GM12878 (cell line): ENCODE results near the gene SMPD2. TPM values are rescaled to one million over a fixed set of nuclear protein-coding genes. Genes with fewer than 3 reads are reported as not detected.

Experiments
- ATAC-seq: fragments of 200-7000 bp; cut with Tn5 transposase; 3 replicates; pipeline ENCODE4 v1.9.1; 2020; ENCODE audit warnings: mild to moderate bottlenecking, moderate library complexity
- BruUV-seq: library from RNA; stranded (reverse); fragments of 400-500 nt; replicated peaks from 2 replicates; lab custom pipeline; 2021; lab: Mats Ljungman, UMichigan
- CTCF ChIA-PET: fragments of 300-600 bp; sonication (Branson Sonifier 250); formaldehyde crosslinking; extraction: SDS; loops from one replicate; lab custom pipeline; 2021; ENCODE audit warnings: inconsistent platforms; lab: Yijun Ruan, JAX
- POLR2A ChIA-PET: fragments of 350-600 bp; formaldehyde crosslinking; extraction: SDS; loops from one replicate; lab custom pipeline; 2021; ENCODE audit warnings: inconsistent platforms; lab: Charles Lee
- RAD21 ChIA-PET: fragments of 300-600 bp; sonication (Branson Sonifier 250); formaldehyde crosslinking; loops from one replicate; lab custom pipeline; 2023; ENCODE audit warnings: antibody characterized with exemption; ENCODE audit not compliant: unreplicated experiment; lab: Charles Lee
- SMC1A ChIA-PET: fragments of 300-600 bp; sonication (Branson Sonifier 250); formaldehyde crosslinking; loops from one replicate; lab custom pipeline; 2023; ENCODE audit not compliant: unreplicated experiment, uncharacterized antibody; lab: Charles Lee
- DNase-seq: peaks from one replicate; pipeline ENCODE4 v3.0.0-alpha.2; 2011; ENCODE audit warnings: low read depth, low spot score
- FAIRE-seq: peaks from 3 replicates; lab custom pipeline; 2011; peaks lifted over from hg19 to GRCh38; lab: Jason Lieb, UNC
- H2AFZ ChIP-seq: 2 replicates; pipeline ENCODE4 v1.6.0; 2011; ENCODE audit warnings: low read depth, low read length, control low read depth; ENCODE audit not compliant: control insufficient read depth
- H3K27ac ChIP-seq: 2 replicates; pipeline ENCODE4 v1.5.1; 2011; ENCODE audit warnings: control low read depth; ENCODE audit not compliant: control insufficient read depth, insufficient read depth
- H3K27me3 ChIP-seq, 2 experiments: replicated peaks in 1 of 2; 2 replicates each; pipeline versions ENCODE4 v1.6.0 to v1.6.1; 2011; ENCODE audit warnings: low read length in 1 of 2; ENCODE audit not compliant: control insufficient read depth in 2 of 2, insufficient read depth in 2 of 2
- H3K36me3 ChIP-seq, 2 experiments: 2 replicates each; pipeline ENCODE4 v1.5.1; 2011; ENCODE audit warnings: low read length in 1 of 2; ENCODE audit not compliant: control insufficient read depth in 2 of 2, insufficient read depth in 2 of 2
- H3K4me1 ChIP-seq: 2 replicates; pipeline ENCODE4 v1.6.1; 2011; ENCODE audit warnings: mild to moderate bottlenecking, low read length, moderate library complexity, mixed read lengths; ENCODE audit not compliant: control insufficient read depth, insufficient read depth
- H3K4me2 ChIP-seq: 2 replicates; pipeline ENCODE4 v1.6.0; 2011; ENCODE audit warnings: control low read depth; ENCODE audit not compliant: control insufficient read depth, insufficient read depth
- H3K4me3 ChIP-seq: fragments of 200-600 bp; sonication (generic); 2 replicates; pipeline ENCODE4 v1.5.1; 2016
- H3K79me2 ChIP-seq: 2 replicates; pipeline ENCODE4 v1.6.0; 2011; ENCODE audit warnings: low read length; ENCODE audit not compliant: control insufficient read depth, insufficient read depth
- H3K9ac ChIP-seq: 2 replicates; pipeline ENCODE4 v1.8.0; 2011; ENCODE audit warnings: low read length, control low read depth, mixed read lengths; ENCODE audit not compliant: control insufficient read depth, insufficient read depth
- H3K9me3 ChIP-seq: replicated peaks from 3 replicates; pipeline ENCODE4 v1.5.1; 2011; ENCODE audit warnings: mild to moderate bottlenecking, low read length; ENCODE audit not compliant: control insufficient read depth, insufficient read depth
- H4K20me1 ChIP-seq: 2 replicates; pipeline ENCODE4 v1.6.0; 2011; ENCODE audit not compliant: control insufficient read depth, insufficient read depth
- BMI1 ChIP-seq: fragments of 450-650 bp; IDR thresholded peaks from 2 replicates; pipeline ENCODE4 v1.6.1; 2016; ENCODE audit warnings: mild to moderate bottlenecking, moderate library complexity, borderline replicate concordance
- CHD2 ChIP-seq: IDR thresholded peaks from 2 replicates; pipeline ENCODE4 v1.6.1; 2011; ENCODE audit warnings: low read depth, low read length, improper control_type of control experiment, borderline replicate concordance
- POLR2A ChIP-seq: IDR thresholded peaks from 2 replicates; pipeline ENCODE4 v1.6.1; 2011; ENCODE audit warnings: low read depth, mild to moderate bottlenecking, low read length
- POLR2AphosphoS2 ChIP-seq: IDR thresholded peaks from 2 replicates; pipeline ENCODE4 v1.6.1; 2011; ENCODE audit warnings: low read depth, mild to moderate bottlenecking, low read length, improper control_type of control experiment, moderate library complexity
- POLR2AphosphoS5 ChIP-seq: IDR thresholded peaks from 2 replicates; pipeline ENCODE4 v1.6.1; 2011; ENCODE audit warnings: mild to moderate bottlenecking, low read length, inconsistent platforms
- POU2F2 ChIP-seq: IDR thresholded peaks from 3 replicates; pipeline ENCODE4 v1.6.1; 2011; ENCODE audit warnings: low read depth, mild to moderate bottlenecking, low read length, borderline replicate concordance
- SRF ChIP-seq, 2 experiments: IDR thresholded peaks; 2 replicates each; pipeline ENCODE4 v1.6.1; 2011; ENCODE audit warnings: low read depth in 2 of 2, low read length in 2 of 2, mild to moderate bottlenecking in 1 of 2, moderate library complexity in 1 of 2
- SUPT20H ChIP-seq: IDR thresholded peaks from 2 replicates; pipeline ENCODE4 v1.6.1; 2011; ENCODE audit warnings: low read depth, mild to moderate bottlenecking, low read length, moderate library complexity, borderline replicate concordance; ENCODE audit not compliant: control insufficient read depth
- WGBS: methylation state at CpG from one replicate; pipeline ENCODE4 v1.1.6; 2016; ENCODE audit warnings: low lambda C conversion rate; ENCODE audit not compliant: insufficient replicate concordance, insufficient coverage; ENCODE audit errors: missing lambda C conversion rate; 5-methylcytosine and 5-hydroxymethylcytosine counted together
- in situ Hi-C: fragments of 300-500 bp; cut with MboI; formaldehyde crosslinking; loops from 9 replicates; pipeline ENCODE4 v1.14.3; 2018; ENCODE audit warnings: mixed read lengths
- intact Hi-C: fragments of 100-400 bp; cut with micrococcal nuclease; formaldehyde crosslinking; loops from one replicate; pipeline ENCODE4 v1.14.2; 2022; ENCODE audit not compliant: unreplicated experiment
- polyA plus RNA-seq, 11 experiments: library from polyadenylated mRNA; depleted of rRNA in 4 of 11; unstranded in 6 of 11; stranded (reverse) in 5 of 11; fragments of >200 nt; fragmentation: Nextera tagmentation in 4 of 11; fragmentation: Illumina TruSeq in 1 of 11; extraction: Ambion mirVana in 4 of 11; extraction: Trizol in 1 of 11; gene quantifications; 1 replicate in 1 of 11; 2 replicates in 10 of 11; pipeline versions ENCODE4 v1.2.1 to v1.2.3, GENCODE V29; 2011 to 2016; ENCODE audit warnings: inconsistent platforms in 2 of 11, missing spikeins in 2 of 11, low read depth in 1 of 11
- total RNA-seq, 4 experiments: library from RNA; depleted of rRNA in 3 of 4; stranded (reverse); fragments of >200 nt in 3 of 4; fragmentation: Illumina TruSeq in 1 of 4; extraction: Trizol in 1 of 4; gene quantifications; 2 replicates each; pipeline versions ENCODE4 v1.2.1 to v1.2.3, GENCODE V29; 2013 to 2021

Gene SMPD2
- total and polyA plus RNA-seq, 10 of the 15 experiments (the other 5 are each of a cell fraction or from before 2014, with no cell fraction given), result 0.06 to 15.4 (median 9.7) TPM

DNA sequence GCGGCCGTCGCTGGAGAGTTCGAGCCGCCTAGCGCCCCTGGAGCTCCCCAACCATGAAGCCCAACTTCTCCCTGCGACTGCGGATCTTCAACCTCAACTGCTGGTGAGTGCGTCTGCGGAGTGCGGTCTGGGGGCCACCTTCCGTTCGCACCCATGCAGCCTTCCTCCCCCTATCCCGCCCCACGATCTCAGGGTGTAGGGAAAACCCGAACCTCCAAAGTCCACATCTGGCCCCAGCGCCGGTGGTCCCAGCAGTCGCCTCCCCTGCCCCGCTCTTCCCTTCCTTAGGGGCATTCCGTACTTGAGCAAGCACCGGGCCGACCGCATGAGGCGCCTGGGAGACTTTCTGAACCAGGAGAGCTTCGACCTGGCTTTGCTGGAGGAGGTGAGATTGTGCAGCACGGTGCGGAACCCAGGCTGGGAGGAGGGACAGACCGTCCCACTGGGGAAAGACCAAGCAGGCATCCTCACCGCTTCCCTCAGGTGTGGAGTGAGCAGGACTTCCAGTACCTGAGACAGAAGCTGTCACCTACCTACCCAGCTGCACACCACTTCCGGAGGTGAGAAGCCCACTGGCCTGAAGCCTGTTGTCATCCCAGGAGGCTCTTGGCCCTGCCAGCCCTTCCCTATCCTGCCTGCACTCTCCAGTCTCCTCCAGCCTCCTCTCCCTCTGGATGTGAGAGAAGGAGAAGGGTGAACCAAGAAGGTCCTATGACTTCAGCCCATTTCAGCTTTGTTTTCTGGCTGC, 719 bp downstream of the SMPD2 start (continued):
- no peak for TF ChIP-seq SUPT20H
- TF ChIP-seq, all 136 proteins: peak for 8

DNA sequence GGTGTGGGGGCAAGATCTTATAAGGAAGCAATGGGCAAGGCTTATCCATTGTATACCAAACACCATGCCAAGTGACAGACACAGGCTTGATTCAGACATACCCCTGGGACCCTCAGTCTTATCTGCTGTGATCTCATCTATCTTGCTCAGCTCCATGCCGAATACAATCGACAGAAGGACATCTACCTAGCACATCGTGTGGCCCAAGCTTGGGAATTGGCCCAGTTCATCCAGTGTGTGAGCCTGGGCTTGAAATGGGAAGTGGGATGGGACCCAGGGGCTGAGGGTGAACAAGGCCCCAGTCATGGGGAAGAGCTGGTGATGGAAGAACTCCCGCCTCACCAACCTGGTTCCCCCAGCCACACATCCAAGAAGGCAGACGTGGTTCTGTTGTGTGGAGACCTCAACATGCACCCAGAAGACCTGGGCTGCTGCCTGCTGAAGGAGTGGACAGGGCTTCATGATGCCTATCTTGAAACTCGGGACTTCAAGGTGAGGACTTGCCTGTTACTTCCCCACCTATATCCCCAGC, 1.9 kb downstream of the SMPD2 start:
- in situ Hi-C loops, result no loop called here
- H3K36me3 ChIP-seq, result peaks cover 11 to 19% of the 10 kb centered on the region in 2 experiments
- intact Hi-C loops, result no loop called here
- H3K4me3 ChIP-seq, result no peak overlapping the region
- FAIRE-seq (no peak), DNase-seq (no peak), ATAC-seq (no peak)
- ChIA-PET SMC1A (interaction anchor here (1.3 to 4.7 kb wide), 9 partner anchors 12 to 254 kb away, joined by 3 to 34 read pairs (median 6); partner anchors contain the start of genes MICAL1 and ZBTB24), CTCF (interaction anchor here (0.6 to 4.8 kb wide), 10 partner anchors 8 to 675 kb away, joined by 3 to 30 read pairs (median 9); partner anchors contain the start of genes CD164, MICAL1 and ZBTB24), RAD21 (interaction anchor here (1.0 to 4.4 kb wide), 5 partner anchors 23 to 63 kb away, joined by 3 to 34 read pairs (median 4); partner anchors contain the start of gene ZBTB24), POLR2A (interaction anchor here (1.2 to 5.5 kb wide), 6 partner anchors 12 to 60 kb away, joined by 4 to 74 read pairs (median 7); partner anchors contain the start of genes CD164 and MICAL1)
- no peak overlapping the region for H3K27ac ChIP-seq
- no peaks in the 10 kb centered on the region for H4K20me1 ChIP-seq
- H3K9me3 ChIP-seq, result no peaks in the 10 kb centered on the region
- H3K4me2 ChIP-seq, result peak overlapping the region; percentile 97
- no TSS peak for BruUV-seq
- no peak for TF ChIP-seq BMI1
- no peak for TF ChIP-seq POU2F2
- 0 out of 2 replicates have a peak, but pooled peaks have one; percentile 50 for TF ChIP-seq POLR2A
- TF ChIP-seq SRF (IDR thresholded peaks at IDR 0.05; ENCODE audit: low read depth in 2 of 2, low read length in 2 of 2), result no peak
- TF ChIP-seq CHD2, result no peak
- peak; percentile 57; the same call in 1 of the 2 replicates for TF ChIP-seq POLR2AphosphoS5
- TF ChIP-seq POLR2AphosphoS2, result peak; percentile 25; the same call in 1 of the 2 replicates
- H3K9ac ChIP-seq, result no peak overlapping the region
- WGBS, result 92% methylated on average over 6 of the region's 6 CpGs
- H2AFZ ChIP-seq, result no peak overlapping the region
- peaks cover 7% of the 10 kb centered on the region for H3K79me2 ChIP-seq
- peaks cover 12% of the 10 kb centered on the region for H3K4me1 ChIP-seq
- H3K27me3 ChIP-seq, result no peaks in the 10 kb centered on the region
